GM19324 (cell line): ENCODE measurements around the gene TMEM117.
"Not testable (repeated sequence)": the region's sequence is repeated elsewhere in the genome, so short reads cannot be mapped to it uniquely, and the experiment has no call there.

Experiments
- ATAC-seq: cut with Tn5 transposase; IDR thresholded peaks from one replicate; pipeline ENCODE4 v1.9.1; 2021; ENCODE audit warnings: mild to moderate bottlenecking, moderate library complexity; ENCODE audit not compliant: unreplicated experiment, low FRiP score

Gene TMEM117

DNA sequence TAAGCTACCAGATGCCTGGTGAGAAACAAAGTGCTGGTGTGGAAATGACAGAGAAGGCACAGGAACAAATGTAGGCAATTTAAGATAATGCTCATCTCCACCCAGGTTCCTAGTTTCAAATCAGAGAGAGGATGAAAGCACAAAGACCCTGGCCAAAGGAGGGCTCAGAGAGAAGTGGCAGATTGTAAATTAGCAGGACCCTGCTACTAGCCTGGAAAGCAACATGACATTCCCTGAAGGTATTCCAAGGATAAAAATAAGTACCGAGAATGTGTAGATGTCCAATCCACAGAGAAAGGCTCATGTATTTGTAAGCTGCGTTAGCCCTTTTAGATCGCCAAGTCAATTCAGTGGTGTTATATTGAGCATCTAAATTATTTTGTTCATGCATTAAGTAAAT, 324.0 kb downstream of the TMEM117 start:
- ATAC-seq = no peak

DNA sequence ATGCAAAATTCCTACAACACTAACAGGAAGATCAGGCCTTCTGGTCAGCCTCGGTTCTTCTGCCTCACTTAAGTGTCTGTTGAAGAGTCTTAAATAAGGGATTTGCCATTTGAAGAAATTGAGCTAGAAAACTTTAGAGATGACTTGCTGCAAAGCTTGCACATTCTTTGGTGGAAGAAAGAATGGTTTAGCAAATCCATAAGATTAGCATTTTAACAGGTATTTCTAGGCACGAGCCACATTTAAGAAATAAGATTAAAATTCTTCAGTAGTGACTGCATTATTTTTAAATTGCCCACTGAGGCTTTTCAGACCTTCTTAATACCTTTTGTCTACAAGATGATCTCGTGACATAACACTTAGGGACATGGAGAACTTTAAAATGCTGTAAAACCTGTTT, 327.1 kb downstream of the TMEM117 start:
- ATAC-seq = no peak

DNA sequence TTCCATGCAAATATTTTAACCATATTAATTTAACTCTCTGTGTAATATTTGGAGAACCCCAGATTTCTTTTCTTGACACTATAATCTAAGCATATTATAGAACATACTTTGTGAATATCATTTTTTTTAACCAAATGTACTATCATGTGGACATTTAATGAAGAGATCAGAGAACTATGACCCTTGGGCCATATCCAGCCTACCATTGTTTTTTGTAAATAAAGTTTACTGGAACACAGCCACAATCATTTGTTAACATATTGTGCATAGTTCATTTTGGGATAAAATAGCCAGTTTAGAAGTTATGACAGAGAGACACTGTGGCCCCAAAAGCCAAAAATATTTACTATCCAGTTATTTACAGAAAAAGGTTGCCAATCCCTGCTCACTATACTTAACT, 338.2 kb downstream of the TMEM117 start:
- no peak for ATAC-seq

DNA sequence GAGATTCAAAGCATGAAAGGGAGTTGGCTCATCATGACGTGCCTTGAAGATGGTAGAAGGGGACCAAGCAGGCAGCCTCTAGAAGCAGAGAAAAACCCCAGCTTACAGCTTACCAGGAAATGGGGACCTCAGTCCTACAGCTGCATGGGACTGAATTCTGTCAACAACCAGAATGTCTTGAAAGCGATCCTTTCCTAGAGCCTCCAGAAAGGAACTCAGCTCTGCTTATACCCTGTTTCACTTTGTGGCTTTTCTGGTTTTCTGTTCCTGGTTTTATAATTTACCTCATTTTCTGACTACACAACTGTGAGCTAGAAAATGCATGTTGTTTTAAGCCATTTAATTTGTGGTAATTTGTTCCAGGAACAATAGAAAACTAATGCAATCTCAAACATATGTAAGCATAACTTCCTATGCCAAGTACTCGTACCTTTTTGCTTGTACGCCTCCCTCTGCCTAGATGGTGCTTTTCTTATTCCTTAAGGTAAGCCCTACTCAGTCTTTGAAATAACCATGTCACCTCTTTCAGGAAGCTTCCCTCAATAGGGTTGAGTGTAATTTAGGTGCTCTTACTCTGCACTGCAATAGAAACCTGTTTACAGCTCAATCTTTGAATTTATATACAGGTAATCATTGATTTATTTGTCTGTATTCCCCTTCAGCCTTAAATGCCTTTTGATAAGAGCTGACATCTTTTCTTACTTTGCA, 348.8 kb downstream of the TMEM117 start:
- ATAC-seq = peak; percentile 68

DNA sequence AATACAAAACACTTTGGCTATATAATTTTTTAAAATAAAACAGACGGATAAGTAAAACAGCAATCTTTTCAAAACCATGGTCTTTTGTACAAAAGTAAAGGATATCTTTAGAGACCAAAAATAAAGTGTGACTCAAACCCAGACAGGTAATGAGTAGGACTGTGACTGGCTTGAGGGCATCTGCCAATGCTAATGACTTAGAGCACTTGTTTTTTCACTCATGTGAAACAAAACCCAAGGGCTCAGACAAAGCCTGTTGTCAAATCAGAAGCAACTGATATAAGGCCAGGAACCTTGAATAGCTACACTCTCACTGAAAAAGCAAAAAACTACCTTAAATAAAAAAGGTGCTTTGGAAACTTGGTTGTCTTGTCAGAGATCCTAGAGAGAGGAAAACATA, 357.4 kb downstream of the TMEM117 start:
- no peak for ATAC-seq

DNA sequence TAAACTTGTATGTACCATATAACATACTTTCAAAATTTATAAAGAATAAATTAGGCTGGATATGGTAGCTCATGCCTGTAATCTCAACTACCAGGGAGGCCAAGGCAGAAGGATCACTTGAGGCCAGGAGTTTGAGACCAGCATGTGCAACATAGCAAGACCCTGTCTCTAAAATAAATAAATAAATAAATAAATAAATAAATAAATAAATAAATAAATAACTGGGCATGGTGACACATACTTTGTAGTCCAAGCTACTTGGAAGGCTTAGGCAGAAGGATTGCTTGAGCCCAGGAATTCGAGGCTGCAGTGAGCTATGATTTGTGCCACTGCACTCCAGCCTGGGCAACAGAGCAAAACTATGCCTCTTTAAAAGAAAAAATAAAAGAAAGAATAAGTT, 359.8 kb downstream of the TMEM117 start:
- ATAC-seq = not testable (repeated sequence)

DNA sequence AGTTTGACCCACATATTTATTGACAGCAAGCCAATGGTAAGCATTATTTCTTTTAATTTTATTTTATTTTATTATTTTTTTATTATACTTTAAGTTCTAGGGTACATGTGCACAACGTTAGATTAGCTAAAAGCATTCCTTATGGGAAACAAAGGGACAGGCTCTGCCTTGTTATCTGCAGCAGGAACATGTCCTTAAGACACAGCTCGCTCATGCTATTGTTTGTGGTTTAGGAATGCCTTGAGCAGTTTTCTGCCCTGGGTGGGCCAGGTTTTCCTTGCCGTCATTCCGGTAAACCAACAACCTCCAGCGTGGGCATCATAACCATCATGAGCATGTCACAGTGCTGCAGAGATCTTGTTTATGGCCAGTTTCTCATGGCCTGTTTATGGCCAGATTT, 370.2 kb downstream of the TMEM117 start:
- no peak for ATAC-seq

DNA sequence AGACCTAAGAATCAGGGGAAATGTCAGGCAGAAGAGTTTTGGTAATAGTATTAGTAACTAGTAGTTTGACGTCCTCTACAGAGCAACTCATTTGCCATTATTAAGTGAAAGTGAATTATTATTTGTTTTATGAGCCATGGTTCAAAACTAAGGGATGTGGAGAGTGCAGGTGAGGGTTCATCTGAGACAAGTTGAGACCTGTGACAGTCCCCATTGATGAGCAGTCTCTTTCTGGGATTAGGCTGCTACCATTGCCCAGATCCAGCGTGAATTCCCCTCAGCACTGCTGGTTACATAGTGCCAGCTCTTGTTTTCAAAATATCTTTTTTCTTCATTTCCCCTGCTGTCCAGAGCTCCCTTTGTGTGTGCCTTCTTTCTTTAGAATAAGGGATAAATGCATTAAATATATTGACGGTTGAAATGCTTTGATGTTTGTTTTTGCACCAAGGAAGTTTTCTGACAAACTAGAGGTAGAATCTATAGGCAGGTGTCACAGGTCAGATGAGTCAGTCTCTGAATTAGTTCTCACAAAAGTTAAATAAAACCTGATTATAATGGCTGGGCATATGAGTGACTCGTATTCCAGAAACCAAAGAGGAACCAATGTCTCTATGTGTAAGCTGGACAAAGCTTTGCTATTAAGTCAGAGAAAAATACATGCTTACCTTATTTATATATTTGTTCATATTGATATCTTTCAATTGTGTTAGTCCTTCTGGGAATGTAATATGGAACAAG, 381.4 kb downstream of the TMEM117 start:
- ATAC-seq = no peak

DNA sequence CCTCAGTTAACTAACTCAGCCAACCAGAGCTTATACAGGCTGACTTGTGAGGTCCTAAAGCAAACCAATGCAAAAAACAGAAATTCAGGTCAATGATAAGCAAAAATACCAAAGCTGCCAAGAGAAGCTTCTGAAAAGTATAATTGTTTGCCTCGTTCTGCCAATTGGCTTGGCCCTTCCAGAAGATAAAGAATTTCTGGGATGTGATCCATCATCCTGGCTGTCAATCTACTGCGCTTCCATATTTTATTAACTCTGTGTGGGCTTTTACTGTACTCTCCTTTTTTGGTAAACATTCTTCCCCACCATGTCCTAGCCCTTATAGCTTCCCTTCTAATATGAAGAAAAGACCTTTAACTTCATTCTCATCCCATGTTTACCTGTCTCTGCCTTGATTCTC, 387.9 kb downstream of the TMEM117 start:
- no peak for ATAC-seq

DNA sequence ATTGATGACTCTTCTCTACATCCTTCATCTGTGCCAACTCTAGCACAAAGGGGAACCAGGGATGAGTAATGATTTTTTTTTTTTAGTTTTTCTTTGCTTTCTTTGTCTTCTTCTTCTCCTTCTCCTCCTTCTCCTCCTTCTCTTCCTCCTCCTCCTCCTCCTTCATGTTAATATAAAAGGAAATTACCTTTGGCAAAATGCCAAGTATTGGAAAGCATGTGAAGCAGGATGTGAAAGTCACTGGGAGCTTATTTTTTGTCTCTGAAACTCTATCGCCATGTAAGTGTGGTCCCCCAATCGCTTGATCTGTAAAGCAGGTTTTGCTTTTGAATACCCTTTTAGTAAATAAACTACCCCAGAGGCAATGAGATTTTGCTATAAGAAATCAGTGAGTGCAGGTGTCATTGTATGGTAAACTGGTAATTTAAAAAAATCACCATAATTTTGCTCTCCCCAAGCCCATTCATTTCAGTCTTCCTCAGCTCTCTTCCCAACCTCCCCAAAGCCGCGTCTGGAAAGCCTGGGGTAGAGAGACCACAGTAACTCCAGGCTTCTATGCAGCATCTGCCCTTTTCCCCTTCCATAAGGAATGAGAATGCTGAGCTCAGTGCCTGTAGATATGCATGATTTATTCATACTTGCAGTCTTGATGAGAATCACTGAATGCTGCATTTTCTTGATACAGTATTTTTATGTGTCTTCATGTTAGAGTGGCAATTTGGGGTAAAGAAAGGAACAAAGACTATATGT, 388.7 kb downstream of the TMEM117 start:
- ATAC-seq = no peak

DNA sequence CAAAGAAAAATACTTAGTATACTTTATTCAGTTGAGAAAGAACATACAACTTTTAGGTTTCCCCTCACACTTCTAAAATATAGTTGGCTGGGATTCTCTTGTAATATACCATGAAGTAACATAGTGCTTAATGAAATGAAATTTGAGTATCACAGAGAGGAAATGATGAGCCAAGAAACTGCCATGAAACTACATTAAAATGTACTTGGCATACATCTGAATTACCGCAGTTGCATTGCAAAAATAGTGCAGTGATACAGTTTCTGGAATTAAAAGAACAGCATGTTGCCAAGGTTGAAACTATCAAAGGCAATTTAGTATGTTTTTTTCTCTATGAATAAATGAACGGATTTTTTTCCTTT, 389.2 kb downstream of the TMEM117 start:
- no peak for ATAC-seq

DNA sequence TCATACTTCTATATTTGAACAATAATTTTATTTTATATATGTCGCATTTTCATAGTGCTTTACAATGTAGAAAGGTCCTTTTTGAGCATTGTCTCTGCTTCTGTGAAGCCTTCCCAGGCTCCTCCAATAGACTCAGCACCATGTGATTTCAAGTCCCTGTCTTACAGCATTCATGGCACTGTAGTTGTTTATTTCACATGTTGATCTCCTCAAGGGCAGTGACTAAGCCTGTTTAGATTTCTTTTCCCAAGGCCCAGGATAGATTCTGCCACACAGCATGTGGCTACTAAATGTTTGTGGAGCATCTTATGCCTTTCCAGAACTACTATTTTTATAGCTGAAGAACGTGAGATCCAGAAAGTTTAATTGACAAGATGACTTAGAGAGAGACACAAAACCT, 391.7 kb downstream of the TMEM117 start:
- ATAC-seq = no peak

DNA sequence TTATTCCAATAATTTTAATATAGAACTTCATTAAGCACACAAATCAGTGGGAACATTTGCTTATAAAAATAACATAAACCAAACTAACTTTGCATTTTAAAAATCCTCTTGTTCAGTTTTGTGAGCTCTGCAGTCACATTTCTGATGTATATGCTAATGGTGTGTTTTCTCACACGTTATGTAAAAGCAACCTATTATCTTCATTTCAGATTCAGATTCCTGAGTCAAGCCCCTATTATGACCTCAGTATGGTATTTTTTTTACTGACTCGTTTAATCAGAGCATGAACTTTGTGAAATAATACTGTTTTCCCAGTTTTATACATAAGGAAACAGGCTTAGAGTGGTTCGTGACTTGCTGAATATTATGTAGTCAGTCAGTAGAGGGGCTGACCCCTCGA, 394.0 kb downstream of the TMEM117 start:
- no peak for ATAC-seq

DNA sequence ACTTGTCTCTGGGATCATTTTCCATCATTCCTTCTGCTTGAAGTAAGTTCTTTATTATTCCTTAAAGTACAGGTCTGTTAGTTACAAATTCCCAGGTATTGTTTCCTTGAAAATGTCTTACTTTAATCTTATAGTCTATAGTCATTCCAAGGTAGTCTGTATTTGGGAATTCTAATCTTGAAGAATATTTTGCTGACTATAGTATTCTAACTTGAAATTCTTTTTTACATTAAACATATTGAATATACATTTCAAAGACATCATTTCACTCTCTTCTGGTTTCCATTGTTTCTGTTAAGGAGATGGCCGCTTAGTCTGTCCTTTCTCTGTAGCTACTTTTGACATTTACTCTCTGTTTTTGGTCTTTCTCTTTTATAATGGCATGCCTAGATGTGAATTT, 399.8 kb downstream of the TMEM117 start:
- ATAC-seq = no peak

DNA sequence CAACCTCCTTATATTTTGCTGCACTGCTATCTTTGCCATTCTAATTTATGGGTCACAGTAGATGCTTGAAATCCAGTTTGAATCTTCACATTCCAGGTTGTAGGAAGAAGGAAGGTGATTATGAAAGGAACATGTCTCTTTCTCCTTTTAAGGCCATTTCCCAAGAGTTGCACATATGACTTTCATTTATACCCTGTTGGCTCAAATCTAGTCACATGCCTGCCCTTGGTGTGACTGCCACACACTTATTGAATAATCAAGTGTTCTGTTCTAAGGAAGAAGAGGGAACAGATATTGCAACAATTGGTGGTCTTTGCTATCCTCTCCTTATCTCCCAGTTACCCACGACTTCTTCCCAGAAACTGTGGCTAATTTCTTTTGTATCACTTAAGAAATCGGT, 404.3 kb downstream of the TMEM117 start:
- no peak for ATAC-seq

DNA sequence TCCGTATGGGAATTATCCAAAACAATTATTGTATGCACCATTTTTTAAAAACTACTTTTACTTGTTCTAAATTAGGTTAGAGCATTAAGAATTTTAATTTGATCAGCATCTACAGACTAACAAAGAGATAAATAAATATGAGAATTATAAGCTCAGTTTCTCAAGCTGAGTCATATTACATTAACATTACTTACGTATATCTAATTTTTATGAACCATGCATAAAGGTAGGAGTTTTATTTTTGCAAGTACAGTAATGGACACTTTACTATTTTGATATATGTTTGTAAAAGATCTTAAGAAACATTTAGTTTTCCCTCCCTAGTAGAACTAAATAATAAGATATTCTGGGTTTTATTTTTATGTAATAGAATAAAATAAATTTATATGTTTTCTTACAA, 410.1 kb downstream of the TMEM117 start:
- no peak for ATAC-seq

DNA sequence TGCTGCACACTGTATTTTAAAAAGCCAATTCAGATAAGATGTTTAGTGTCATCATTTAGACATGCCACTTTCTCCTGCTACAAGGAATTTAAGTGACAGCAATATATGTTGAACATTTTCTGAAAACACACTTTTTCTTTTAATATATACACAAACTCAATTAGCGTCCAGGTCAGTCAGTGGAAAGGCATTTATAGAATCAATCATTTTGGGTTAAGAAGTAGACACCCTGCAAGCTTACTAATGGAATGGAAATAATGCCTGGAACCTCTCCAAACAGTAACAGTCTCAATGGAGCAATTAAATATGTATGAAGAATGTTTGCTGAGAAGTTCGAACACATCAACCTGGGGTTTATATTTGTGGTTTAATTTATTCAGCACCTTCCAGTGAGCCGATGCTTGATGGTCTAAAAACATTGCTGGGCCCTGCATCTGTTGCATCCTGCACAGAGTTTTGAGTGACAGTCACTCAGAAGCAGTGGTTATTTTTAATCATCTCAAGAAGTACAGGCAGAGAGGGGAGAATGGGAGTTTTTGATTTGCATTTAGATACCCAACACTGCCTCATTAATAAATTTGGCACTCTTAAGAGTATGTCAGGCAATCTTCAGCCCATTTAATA, 410.7 kb downstream of the TMEM117 start:
- ATAC-seq = no peak

DNA sequence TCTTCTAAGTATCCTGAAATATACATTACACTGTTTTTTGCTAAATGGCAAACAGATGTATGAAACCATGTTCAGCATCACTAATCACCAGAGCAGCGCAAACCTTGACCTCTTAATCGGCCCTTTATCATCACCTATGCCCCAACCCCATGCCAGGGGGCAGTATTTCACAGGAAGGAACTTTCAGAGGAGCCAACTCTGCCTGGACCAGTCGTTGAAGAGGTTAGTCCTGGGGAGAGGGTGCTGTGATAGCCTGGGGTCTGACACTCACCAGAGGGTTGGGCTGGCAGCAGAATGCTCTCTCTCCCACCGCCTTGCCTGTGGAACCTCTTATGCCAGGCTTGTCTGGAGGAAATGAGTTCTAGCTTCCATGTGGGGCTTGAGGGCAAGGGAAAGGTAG, 411.7 kb downstream of the TMEM117 start:
- ATAC-seq = no peak

DNA sequence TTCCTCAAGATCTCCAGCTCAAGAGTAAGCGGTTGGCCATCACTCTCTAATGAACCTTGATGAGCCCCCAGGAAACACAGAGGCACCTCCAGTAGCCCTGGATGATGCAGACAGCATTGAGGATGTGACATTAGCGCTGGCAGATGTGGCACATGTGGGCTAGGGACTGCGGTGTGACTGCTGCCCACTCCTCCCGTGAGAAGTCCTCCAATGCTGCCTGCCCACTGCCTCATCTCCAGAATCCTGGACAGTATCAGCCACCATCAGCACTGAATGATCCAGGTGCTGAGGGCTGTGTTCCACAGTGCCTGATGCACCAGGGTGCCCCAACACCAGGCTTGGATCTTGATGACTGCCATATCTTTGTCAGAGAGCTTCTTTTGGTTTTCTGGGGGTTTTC, 412.6 kb downstream of the TMEM117 start:
- ATAC-seq = no peak

DNA sequence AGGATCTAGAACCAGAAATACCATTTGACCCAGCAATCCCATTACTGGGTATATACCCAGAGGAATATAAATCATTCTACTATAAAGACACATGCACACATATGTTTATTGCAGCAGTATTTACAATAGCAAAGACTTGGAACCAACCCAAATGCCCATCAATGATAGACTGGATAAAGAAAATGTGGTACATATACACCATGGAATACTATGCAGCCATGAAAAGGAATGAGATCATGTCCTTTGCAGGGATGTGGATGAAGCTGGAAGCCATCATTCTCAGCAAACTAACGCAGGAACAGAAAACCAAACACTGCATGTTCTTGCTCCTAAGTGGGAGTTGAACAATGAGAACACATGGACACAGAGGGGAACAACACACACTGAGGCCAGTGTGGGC, 414.6 kb downstream of the TMEM117 start:
- not testable (repeated sequence) for ATAC-seq

DNA sequence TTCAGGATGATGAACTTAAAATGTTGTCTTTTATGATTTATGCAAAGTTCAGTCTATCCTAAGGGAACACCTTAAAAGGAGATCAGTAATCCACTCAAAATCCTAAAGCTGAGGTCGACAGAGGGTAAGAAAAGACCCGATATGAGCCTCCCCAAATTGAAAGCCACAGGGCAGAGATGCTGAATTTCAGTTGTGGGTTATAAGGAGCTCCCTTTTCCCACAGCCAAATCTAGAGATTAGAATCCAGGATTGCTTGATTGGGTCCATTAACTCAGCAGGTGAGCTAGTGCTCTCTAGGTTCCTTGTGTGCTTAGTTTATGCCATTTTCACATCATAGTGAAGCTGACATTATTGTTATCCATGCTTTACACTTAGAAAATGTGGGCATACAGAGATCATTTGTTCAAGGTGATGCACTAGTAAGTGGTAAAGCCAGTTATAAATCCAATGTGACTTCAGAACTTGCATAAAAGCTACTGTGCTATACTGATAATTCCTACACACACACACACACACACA, 417.5 kb downstream of the TMEM117 start:
- ATAC-seq = no peak
